Endothelial cell of umbilical vein (primary cell): ENCODE data around the gene AADACL4. TPM values are rescaled to one million over a fixed set of nuclear protein-coding genes. Genes with fewer than 3 reads are reported as not detected.

Experiments used
- BruUV-seq: library from RNA; stranded (reverse); fragments of 400-500 nt; replicated peaks from 2 replicates; lab custom pipeline; 2021; lab: Mats Ljungman, UMichigan
- CTCF ChIA-PET: fragments of 300-600, 350-600 bp; sonication (Branson Sonifier 250); formaldehyde crosslinking; loops from one replicate; lab custom pipeline; 2021; ENCODE audit warnings: antibody characterized with exemption, inconsistent platforms; lab: Charles Lee
- POLR2A ChIA-PET: fragments of 300-600, 350-600 bp; sonication (Branson Sonifier 250); formaldehyde crosslinking; loops from one replicate; lab custom pipeline; 2021; ENCODE audit warnings: antibody characterized with exemption, inconsistent platforms; lab: Charles Lee
- DNase-seq: peaks from one replicate; pipeline ENCODE4 v3.0.0-alpha.2; 2011; ENCODE audit warnings: low read depth, low spot score
- FAIRE-seq: peaks from 2 replicates; lab custom pipeline; 2011; peaks lifted over from hg19 to GRCh38; lab: Jason Lieb, UNC
- H2AFZ ChIP-seq: 2 replicates; pipeline ENCODE4 v1.6.0; 2012; ENCODE audit warnings: low read depth, low read length, control low read depth, inconsistent platforms
- H3K27ac ChIP-seq: 2 replicates; pipeline ENCODE4 v1.5.1; 2011; ENCODE audit warnings: low read depth, mild to moderate bottlenecking, control low read depth, low read length, moderate library complexity; ENCODE audit not compliant: insufficient read depth
- H3K27me3 ChIP-seq, 2 experiments: 2 replicates each; pipeline versions ENCODE4 v1.6.0 to v1.6.1; 2011; ENCODE audit warnings: low read length in 2 of 2, mixed read lengths in 1 of 2; ENCODE audit not compliant: control insufficient read depth in 2 of 2, insufficient read depth in 2 of 2
- H3K36me3 ChIP-seq, 2 experiments: 2 replicates in 1 of 2; 3 replicates in 1 of 2; pipeline ENCODE4 v1.5.1; 2011; ENCODE audit warnings: low read length in 2 of 2, mild to moderate bottlenecking in 1 of 2, moderate library complexity in 1 of 2; ENCODE audit not compliant: control insufficient read depth in 2 of 2, insufficient read depth in 2 of 2; ENCODE audit errors: extremely low read depth in 1 of 2
- H3K4me1 ChIP-seq: 3 replicates; pipeline ENCODE4 v1.5.1; 2011; ENCODE audit warnings: mild to moderate bottlenecking, low read length; ENCODE audit not compliant: control insufficient read depth, insufficient read depth; ENCODE audit errors: extremely low read depth
- H3K4me2 ChIP-seq: 2 replicates; pipeline ENCODE4 v1.6.1; 2011; ENCODE audit warnings: low read length, control low read depth, mixed read lengths; ENCODE audit not compliant: insufficient read depth
- H3K4me3 ChIP-seq, 3 experiments: fragments of 200-600 bp in 1 of 3; sonication (generic), shearing (Covaris generic) in 1 of 3; replicated peaks in 1 of 3; 2 replicates each; pipeline ENCODE4 v1.5.1; 2011 to 2016; ENCODE audit warnings: control low read depth in 3 of 3, low read length in 3 of 3, mild to moderate bottlenecking in 2 of 3, inconsistent platforms in 1 of 3, low read depth in 1 of 3, moderate library complexity in 1 of 3; ENCODE audit not compliant: insufficient read depth in 1 of 3
- H3K79me2 ChIP-seq: 2 replicates; pipeline ENCODE4 v1.6.0; 2012; ENCODE audit warnings: low read length, inconsistent platforms; ENCODE audit not compliant: control insufficient read depth, insufficient read depth
- H3K9ac ChIP-seq: replicated peaks from 2 replicates; pipeline ENCODE3; 2011; ENCODE audit warnings: low read length, control low read depth; ENCODE audit not compliant: insufficient read depth; ENCODE audit errors: extremely low read depth
- H3K9me1 ChIP-seq: replicated peaks from 3 replicates; pipeline ENCODE4 v1.6.0; 2011; ENCODE audit warnings: mild to moderate bottlenecking, low read length; ENCODE audit not compliant: control insufficient read depth, insufficient read depth; ENCODE audit errors: extremely low read depth
- H3K9me3 ChIP-seq: replicated peaks from 2 replicates; pipeline ENCODE4 v1.5.1; 2012; ENCODE audit warnings: low read length, inconsistent platforms; ENCODE audit not compliant: control insufficient read depth, insufficient read depth
- H4K20me1 ChIP-seq: replicated peaks from 2 replicates; pipeline ENCODE3; 2011; ENCODE audit warnings: mild to moderate bottlenecking, low read length; ENCODE audit not compliant: control insufficient read depth, insufficient read depth; ENCODE audit errors: extremely low read depth
- CTCF ChIP-seq, 2 donors: IDR thresholded peaks; 1 replicate in 1 of 2; 2 replicates in 1 of 2; pipeline ENCODE4 v1.5.1; 2011; ENCODE audit warnings: low read length in 2 of 2, mild to moderate bottlenecking in 2 of 2, moderate library complexity in 2 of 2, control low read depth in 1 of 2, inconsistent platforms in 1 of 2, low read depth in 1 of 2; ENCODE audit not compliant: insufficient read depth in 1 of 2; ENCODE audit errors: extremely low read depth in 1 of 2
- EZH2 ChIP-seq: IDR thresholded peaks from 2 replicates; pipeline ENCODE4 v1.6.1; 2012; ENCODE audit warnings: borderline replicate concordance, low read depth, mild to moderate bottlenecking, moderate library complexity, low read length, inconsistent platforms; ENCODE audit not compliant: severe bottlenecking
- FOS ChIP-seq: IDR thresholded peaks from 2 replicates; pipeline ENCODE4 v1.6.1; 2011; ENCODE audit warnings: mild to moderate bottlenecking, low read length, moderate library complexity, borderline replicate concordance; ENCODE audit not compliant: insufficient read depth
- GATA2 ChIP-seq: IDR thresholded peaks from 2 replicates; pipeline ENCODE4 v1.7.0; 2011; ENCODE audit warnings: low read depth, mild to moderate bottlenecking, moderate library complexity, mixed read lengths, low read length; ENCODE audit not compliant: insufficient read length, insufficient read depth
- JUN ChIP-seq: IDR thresholded peaks from 2 replicates; pipeline ENCODE4 v1.6.1; 2011; ENCODE audit warnings: borderline replicate concordance, low read depth; ENCODE audit not compliant: insufficient read length, insufficient read depth
- MAX ChIP-seq: IDR thresholded peaks from 2 replicates; pipeline ENCODE4 v1.6.1; 2011; ENCODE audit not compliant: insufficient read depth, insufficient read length
- MYC ChIP-seq: IDR thresholded peaks from one replicate; pipeline ENCODE4 v1.6.1; 2011; ENCODE audit warnings: mild to moderate bottlenecking, low read depth, low read length
- POLR2A ChIP-seq: IDR thresholded peaks from 2 replicates; pipeline ENCODE4 v1.6.1; 2012; ENCODE audit warnings: low read depth, mild to moderate bottlenecking, control low read depth, low read length
- POLR2AphosphoS5 ChIP-seq: IDR thresholded peaks from 2 replicates; pipeline ENCODE4 v1.6.1; 2012; ENCODE audit warnings: low read depth, mild to moderate bottlenecking, control low read depth, low read length, moderate library complexity; ENCODE audit not compliant: insufficient read depth
- dilution Hi-C: fragments of 300-500 bp; cut with MboI; formaldehyde crosslinking; loops from one replicate; pipeline ENCODE4 v1.15.0; 2019; ENCODE audit warnings: low sequenced_read_pairs; ENCODE audit not compliant: extremely low pct_ligation_motif_present
- intact Hi-C: fragments of 100-400 bp; cut with micrococcal nuclease; formaldehyde crosslinking; loops from one replicate; pipeline ENCODE4 v1.10.0; 2022
- polyA plus RNA-seq, 4 experiments: library from polyadenylated mRNA; depleted of rRNA in 3 of 4; stranded (reverse) in 3 of 4; unstranded in 1 of 4; fragments of >200 nt; gene quantifications; 2 replicates each; pipeline versions ENCODE4 v1.2.1 to v1.2.3, GENCODE V29; 2011 to 2012; ENCODE audit warnings: missing spikeins in 1 of 4
- total RNA-seq: library from RNA; stranded (reverse); gene quantifications from 2 replicates; pipeline ENCODE4 v1.2.3, GENCODE V29; 2021

AADACL4 gene
- total and polyA plus RNA-seq, 2 donors (not counting 3 experiments of a cell fraction or from before 2014, with no cell fraction given), result not detected

GRCh38 chr1:12714710-12715475, 71.0 kb downstream of the AADACL4 start:
- H3K4me2 ChIP-seq, result no peak overlapping the region
- H3K4me3 ChIP-seq, result no peak overlapping the region
- H3K27ac ChIP-seq, result no peak overlapping the region
- no peaks in the 10 kb centered on the region for H3K27me3 ChIP-seq
- POLR2A ChIA-PET, result no interaction called here
- intact Hi-C loops, result no loop called here
- CTCF ChIA-PET, result no interaction called here
- dilution Hi-C loops, result no loop called here
- BruUV-seq, result no TSS peak
- no peaks in the 10 kb centered on the region for H3K9me1 ChIP-seq
- H3K9ac ChIP-seq, result no peak overlapping the region
- FAIRE-seq (no peak), DNase-seq (no peak)
- H3K4me1 ChIP-seq, result no peaks in the 10 kb centered on the region
- no peaks in the 10 kb centered on the region for H4K20me1 ChIP-seq
- TF ChIP-seq GATA2, result no peak
- TF ChIP-seq EZH2, result no peak
- TF ChIP-seq POLR2AphosphoS5, result no peak
- no peak for TF ChIP-seq POLR2A
- no peak for TF ChIP-seq JUN
- no peak for TF ChIP-seq MAX
- TF ChIP-seq CTCF (IDR thresholded peaks at IDR 0.05; ENCODE audit: extremely low read depth in 1 of 2, insufficient read depth in 1 of 2, low read depth in 1 of 2, low read length in 2 of 2), result no peak
- no peak for TF ChIP-seq FOS
- no peak for TF ChIP-seq MYC
- no peaks in the 10 kb centered on the region for H3K36me3 ChIP-seq
- no peaks in the 10 kb centered on the region for H3K79me2 ChIP-seq
- no peaks in the 10 kb centered on the region for H3K9me3 ChIP-seq
- no peak overlapping the region for H2AFZ ChIP-seq
